ENCODE measurements around the gene DTHD1. TPM values are rescaled to one million over a fixed set of nuclear protein-coding genes. Genes with fewer than 3 reads are reported as not detected.

The DTHD1 gene
- total RNA-seq, 2 donors from 2014 or later, result 0.08 TPM; not detected in 1

- Histone ChIP-seq H3K36me3 (no peaks in the 10 kb centered on the region), H3K27me3 (no peaks in the 10 kb centered on the region), H3K4me3 (no peak overlapping the region), H3K27ac (no peak overlapping the region), H3K9ac (ENCODE audit: low read depth in 2 of 2, low read length in 2 of 2) (no peak overlapping the region), H3K4me1 (no peaks in the 10 kb centered on the region), H3K9me3 (no peaks in the 10 kb centered on the region)
- no peak for TF ChIP-seq CTCF (IDR thresholded peaks at IDR 0.05)
- DNase-seq, result no peak
- intact Hi-C loops (cut with DNase I), result no loop called here
Observed at GRCh38 chr4:36251983-36252382, 29.4 kb upstream of the DTHD1 start.

GRCh38 chr4:36254371-36254770 lies 27.0 kb upstream of the DTHD1 start:
- Histone ChIP-seq H3K9me3 (no peaks in the 10 kb centered on the region), H3K4me1 (no peaks in the 10 kb centered on the region), H3K27ac (no peak overlapping the region), H3K9ac (ENCODE audit: low read depth in 2 of 2, low read length in 2 of 2) (no peak overlapping the region), H3K4me3 (no peak overlapping the region), H3K36me3 (no peaks in the 10 kb centered on the region), H3K27me3 (no peaks in the 10 kb centered on the region)
- intact Hi-C loops (cut with DNase I), result no loop called here
- DNase-seq, result no peak
- TF ChIP-seq CTCF (IDR thresholded peaks at IDR 0.05), result no peak

- H3K27me3 ChIP-seq, result no peaks in the 10 kb centered on the region
- no peak for DNase-seq
- TF ChIP-seq CTCF (IDR thresholded peaks at IDR 0.05), result no peak
- no peaks in the 10 kb centered on the region for H3K4me1 ChIP-seq
- H3K9ac ChIP-seq (ENCODE audit: low read depth in 2 of 2, low read length in 2 of 2), result no peak overlapping the region
- H3K9me3 ChIP-seq, result no peaks in the 10 kb centered on the region
- no peak overlapping the region for H3K4me3 ChIP-seq
- H3K36me3 ChIP-seq, result no peaks in the 10 kb centered on the region
- intact Hi-C loops (cut with DNase I), result no loop called here
- H3K27ac ChIP-seq, result no peak overlapping the region
Observed at GRCh38 chr4:36255577-36255976, 25.8 kb upstream of the DTHD1 start.

GRCh38 chr4:36256398-36256891 lies 25.0 kb upstream of the DTHD1 start:
- H3K9ac ChIP-seq (ENCODE audit: low read depth in 2 of 2, low read length in 2 of 2), result peak overlapping the region in 1 of 2 donors; percentile 53
- no peak overlapping the region for H3K27ac ChIP-seq

GRCh38 chr4:36260731-36261130 lies 20.7 kb upstream of the DTHD1 start:
- intact Hi-C loops (cut with DNase I), result no loop called here
- no peak overlapping the region for H3K27ac ChIP-seq
- no peak for TF ChIP-seq CTCF (IDR thresholded peaks at IDR 0.05)
- H3K4me1 ChIP-seq, result no peaks in the 10 kb centered on the region
- H3K9ac ChIP-seq (ENCODE audit: low read depth in 2 of 2, low read length in 2 of 2), result no peak overlapping the region
- DNase-seq, result no peak
- H3K27me3 ChIP-seq, result no peaks in the 10 kb centered on the region
- H3K9me3 ChIP-seq, result no peaks in the 10 kb centered on the region
- no peak overlapping the region for H3K4me3 ChIP-seq
- H3K36me3 ChIP-seq, result no peaks in the 10 kb centered on the region

More at GRCh38 chr4:36256398-36256891, 25.0 kb upstream of the DTHD1 start:
- no peaks in the 10 kb centered on the region for H3K9me3 ChIP-seq
- intact Hi-C loops (cut with DNase I), result no loop called here
- no peak for DNase-seq
- no peak overlapping the region for H3K4me3 ChIP-seq
- H3K4me1 ChIP-seq, result no peaks in the 10 kb centered on the region
- no peaks in the 10 kb centered on the region for H3K36me3 ChIP-seq
- H3K27me3 ChIP-seq, result no peaks in the 10 kb centered on the region
- TF ChIP-seq CTCF (IDR thresholded peaks at IDR 0.05), result no peak
